Measurements from ENCODE around the gene RIMBP2.

GRCh38 chr12:130709971-130710732, 5.9 kb downstream of the RIMBP2 start:
- TF ChIP-seq CTCF (IDR thresholded peaks at IDR 0.05): no peak
- TF ChIP-seq POLR2A (IDR thresholded peaks at IDR 0.05): no peak

All from lower leg skin (tissue), 3 donors.